ENCODE measurements around the gene ADPRS.
A peak's percentile ranks its signal among the peaks of the same experiment; 100 is the strongest.

ADPRS gene

GRCh38 chr1:36088577-36089392 is at the start of gene ADPRS:
TSS of gene ADPRS (plus strand) at chr1:36088892. CDS start at chr1:36088905, 13 bp downstream.
- peaks cover 0 to 13% of the 10 kb centered on the region in 2 donors for H3K27me3 Mint-ChIP-seq
- no peaks in the 10 kb centered on the region for H3K9me3 Mint-ChIP-seq
- peak; percentile 90 to 92 for ATAC-seq (replicated peaks)
- peak within 1 kb of the TSS; percentile 91 to 96 for H3K4me3 Mint-ChIP-seq
- peaks cover 16 to 28% of the 10 kb centered on the region in 2 donors for H3K4me1 Mint-ChIP-seq
- peak within 1 kb of the TSS; percentile 95 for H3K27ac Mint-ChIP-seq
- H3K36me3 Mint-ChIP-seq = peaks cover 21 to 37% of the 10 kb centered on the region in 2 donors
- DNase-seq = peak; percentile 85

- no peak overlapping the region for H3K4me3 Mint-ChIP-seq
- H3K27ac Mint-ChIP-seq = no peak overlapping the region
- DNase-seq (no peak), ATAC-seq (replicated peaks) (no peak)
- H3K9me3 Mint-ChIP-seq = no peaks in the 10 kb centered on the region
- H3K27me3 Mint-ChIP-seq = no peaks in the 10 kb centered on the region
- H3K4me1 Mint-ChIP-seq = no peaks in the 10 kb centered on the region
- H3K36me3 Mint-ChIP-seq = peaks cover 18 to 29% of the 10 kb centered on the region in 2 donors
Observed at GRCh38 chr1:36040238-36040637, 48.5 kb upstream of the ADPRS start.

GRCh38 chr1:36051821-36052220 is 36.9 kb upstream of the ADPRS start:
- DNase-seq (no peak), ATAC-seq (replicated peaks) (no peak)
- Mint-ChIP-seq H3K36me3 (peaks cover 33 to 54% of the 10 kb centered on the region in 2 donors), H3K4me1 (no peaks in the 10 kb centered on the region), H3K9me3 (peaks cover 2 to 9% of the 10 kb centered on the region in 2 donors), H3K27ac (no peak overlapping the region), H3K4me3 (no peak overlapping the region), H3K27me3 (no peaks in the 10 kb centered on the region)

GRCh38 chr1:36053978-36054377 is 34.7 kb upstream of the ADPRS start:
- H3K9me3 Mint-ChIP-seq = no peaks in the 10 kb centered on the region
- no peaks in the 10 kb centered on the region for H3K27me3 Mint-ChIP-seq
- H3K4me3 Mint-ChIP-seq = no peak overlapping the region
- peaks cover 16 to 32% of the 10 kb centered on the region in 2 donors for H3K36me3 Mint-ChIP-seq
- no peak overlapping the region for H3K27ac Mint-ChIP-seq
- no peak for ATAC-seq (replicated peaks)
- DNase-seq = no peak
- H3K4me1 Mint-ChIP-seq = no peaks in the 10 kb centered on the region

- Mint-ChIP-seq H3K27ac (no peak overlapping the region), H3K9me3 (no peaks in the 10 kb centered on the region), H3K36me3 (peaks cover 13 to 31% of the 10 kb centered on the region in 2 donors), H3K27me3 (no peaks in the 10 kb centered on the region), H3K4me1 (no peaks in the 10 kb centered on the region), H3K4me3 (no peak overlapping the region)
- ATAC-seq (replicated peaks) = no peak
- DNase-seq = no peak
Observed at GRCh38 chr1:36055706-36056105, 33.0 kb upstream of the ADPRS start.

- no peaks in the 10 kb centered on the region for H3K4me1 Mint-ChIP-seq
- ATAC-seq (replicated peaks) = no peak
- H3K36me3 Mint-ChIP-seq = peaks cover 3 to 6% of the 10 kb centered on the region in 2 donors
- H3K4me3 Mint-ChIP-seq = no peak overlapping the region
- no peaks in the 10 kb centered on the region for H3K9me3 Mint-ChIP-seq
- H3K27ac Mint-ChIP-seq = no peak overlapping the region
- DNase-seq = no peak
- no peaks in the 10 kb centered on the region for H3K27me3 Mint-ChIP-seq
Observed at GRCh38 chr1:36062315-36062714, 26.4 kb upstream of the ADPRS start.

- Mint-ChIP-seq H3K4me3 (no peak overlapping the region), H3K36me3 (no peaks in the 10 kb centered on the region), H3K27ac (no peak overlapping the region), H3K27me3 (no peaks in the 10 kb centered on the region), H3K9me3 (no peaks in the 10 kb centered on the region), H3K4me1 (no peaks in the 10 kb centered on the region)
- DNase-seq (no peak), ATAC-seq (replicated peaks) (no peak)
Observed at GRCh38 chr1:36067871-36068270, 20.8 kb upstream of the ADPRS start.

- H3K27me3 Mint-ChIP-seq = no peaks in the 10 kb centered on the region
- ATAC-seq (replicated peaks) (no peak), DNase-seq (no peak)
- H3K9me3 Mint-ChIP-seq = no peaks in the 10 kb centered on the region
- H3K27ac Mint-ChIP-seq = no peak overlapping the region
- no peaks in the 10 kb centered on the region for H3K4me1 Mint-ChIP-seq
- H3K4me3 Mint-ChIP-seq = no peak overlapping the region
- no peaks in the 10 kb centered on the region for H3K36me3 Mint-ChIP-seq
Observed at GRCh38 chr1:36068866-36069265, 19.8 kb upstream of the ADPRS start.

- Mint-ChIP-seq H3K4me1 (no peaks in the 10 kb centered on the region), H3K9me3 (no peaks in the 10 kb centered on the region), H3K27ac (no peak overlapping the region), H3K4me3 (no peak overlapping the region), H3K36me3 (no peaks in the 10 kb centered on the region), H3K27me3 (no peaks in the 10 kb centered on the region)
- ATAC-seq (replicated peaks) (no peak), DNase-seq (no peak)
Observed at GRCh38 chr1:36070349-36070748, 18.3 kb upstream of the ADPRS start.

- no peak overlapping the region for H3K4me3 Mint-ChIP-seq
- peaks cover 3% of the 10 kb centered on the region in 2 donors for H3K27me3 Mint-ChIP-seq
- ATAC-seq (replicated peaks) (no peak), DNase-seq (no peak)
- no peak overlapping the region for H3K27ac Mint-ChIP-seq
- no peaks in the 10 kb centered on the region for H3K4me1 Mint-ChIP-seq
- H3K9me3 Mint-ChIP-seq = no peaks in the 10 kb centered on the region
- H3K36me3 Mint-ChIP-seq = no peaks in the 10 kb centered on the region
Observed at GRCh38 chr1:36076979-36077573, 11.6 kb upstream of the ADPRS start.

GRCh38 chr1:36080236-36080635 is 8.5 kb upstream of the ADPRS start:
- Mint-ChIP-seq H3K27me3 (peaks cover 4 to 22% of the 10 kb centered on the region in 2 donors), H3K9me3 (no peaks in the 10 kb centered on the region), H3K4me1 (peaks cover 0 to 1% of the 10 kb centered on the region in 2 donors), H3K4me3 (no peak overlapping the region), H3K27ac (no peak overlapping the region), H3K36me3 (no peaks in the 10 kb centered on the region)
- no peak for ATAC-seq (replicated peaks)
- DNase-seq = no peak

GRCh38 chr1:36080801-36081200 is 7.9 kb upstream of the ADPRS start:
- H3K9me3 Mint-ChIP-seq = no peaks in the 10 kb centered on the region
- peaks cover 0 to 1% of the 10 kb centered on the region in 2 donors for H3K4me1 Mint-ChIP-seq
- DNase-seq (no peak), ATAC-seq (replicated peaks) (no peak)
- no peaks in the 10 kb centered on the region for H3K36me3 Mint-ChIP-seq
- H3K27ac Mint-ChIP-seq = no peak overlapping the region
- peaks cover 4 to 22% of the 10 kb centered on the region in 2 donors for H3K27me3 Mint-ChIP-seq
- H3K4me3 Mint-ChIP-seq = no peak overlapping the region

- Mint-ChIP-seq H3K4me3 (no peak overlapping the region), H3K4me1 (peaks cover 0 to 1% of the 10 kb centered on the region in 2 donors), H3K9me3 (no peaks in the 10 kb centered on the region), H3K36me3 (no peaks in the 10 kb centered on the region), H3K27me3 (peaks cover 4 to 22% of the 10 kb centered on the region in 2 donors), H3K27ac (no peak overlapping the region)
- no peak for ATAC-seq (replicated peaks)
- DNase-seq = no peak
Observed at GRCh38 chr1:36081926-36082485, 6.7 kb upstream of the ADPRS start.

GRCh38 chr1:36083219-36083618 is 5.5 kb upstream of the ADPRS start:
- ATAC-seq (replicated peaks) (no peak), DNase-seq (no peak)
- Mint-ChIP-seq H3K4me3 (peak overlapping the region in 1 of 2 donors; percentile 76), H3K27me3 (peaks cover 4 to 22% of the 10 kb centered on the region in 2 donors), H3K36me3 (no peaks in the 10 kb centered on the region), H3K27ac (no peak overlapping the region), H3K9me3 (no peaks in the 10 kb centered on the region), H3K4me1 (peaks cover 0 to 1% of the 10 kb centered on the region in 2 donors)
